Large intestine (tissue), 3 donors: Measurements from ENCODE around the gene TOMT. TPM values are rescaled to one million over a fixed set of nuclear protein-coding genes. Genes with fewer than 3 reads are reported as not detected.

Source experiments
- DNase-seq, 2 donors: peaks; one replicate each; pipeline versions ENCODE4 v3.0.0 to v3.0.0-alpha.2; 2013
- H3K27ac ChIP-seq: one replicate; pipeline ENCODE4 v1.5.1; 2013; ENCODE audit warnings: low read length
- H3K27me3 ChIP-seq: 2 replicates; pipeline ENCODE4 v1.6.1; 2013; ENCODE audit warnings: low read length; ENCODE audit not compliant: control insufficient read depth, insufficient read depth
- H3K36me3 ChIP-seq: 2 replicates; pipeline ENCODE4 v1.6.1; 2013; ENCODE audit warnings: low read length; ENCODE audit not compliant: control insufficient read depth, insufficient read depth
- H3K4me1 ChIP-seq: one replicate; pipeline ENCODE4 v1.6.1; 2013; ENCODE audit warnings: low read length; ENCODE audit not compliant: control insufficient read depth, insufficient read depth
- H3K4me3 ChIP-seq: one replicate; pipeline ENCODE4 v1.5.1; 2013; ENCODE audit warnings: low read length
- H3K9me3 ChIP-seq: one replicate; pipeline ENCODE4 v1.6.1; 2013; ENCODE audit warnings: mild to moderate bottlenecking, low read depth, low read length, moderate library complexity; ENCODE audit not compliant: control insufficient read depth
- WGBS: methylation state at CpG from one replicate; pipeline ENCODE4 v1.1.5; 2013; ENCODE audit warnings: low lambda C conversion rate; ENCODE audit not compliant: insufficient coverage; 5-methylcytosine and 5-hydroxymethylcytosine counted together
- polyA plus RNA-seq: library from polyadenylated mRNA; unstranded; fragments of 120-200 nt; gene quantifications from one replicate; pipeline ENCODE4 v1.2.1, GENCODE V29; 2013

The TOMT gene
- polyA plus RNA-seq, 1 donor = not detected

DNA sequence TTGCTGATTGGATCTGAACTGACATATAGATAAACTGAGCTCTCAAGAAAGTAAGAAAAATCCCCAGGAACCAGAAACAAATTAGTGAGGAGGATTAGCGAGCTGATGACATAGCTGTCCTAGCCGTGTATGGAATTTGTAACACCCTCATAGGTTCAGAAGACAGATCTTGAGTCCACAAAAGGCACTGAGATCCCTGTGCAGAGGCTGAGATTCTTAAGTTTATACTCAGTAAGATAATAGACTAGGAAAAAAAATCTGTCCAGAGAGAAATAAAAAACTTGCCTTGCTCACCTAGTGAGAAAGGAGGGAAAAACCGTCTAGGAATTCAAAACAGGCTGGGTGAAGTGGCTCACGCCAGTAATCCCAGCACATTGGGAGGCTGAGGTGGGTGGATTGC lies 30.0 kb upstream of the TOMT start:
- Histone ChIP-seq H3K4me3 (no peak overlapping the region), H3K4me1 (peaks cover 5% of the 10 kb centered on the region), H3K27ac (no peak overlapping the region), H3K36me3 (peaks cover 5% of the 10 kb centered on the region), H3K9me3 (no peaks in the 10 kb centered on the region), H3K27me3 (no peaks in the 10 kb centered on the region)
- no CpG with 5 or more reads among the region's 4 CpGs for WGBS
- DNase-seq = no peak

DNA sequence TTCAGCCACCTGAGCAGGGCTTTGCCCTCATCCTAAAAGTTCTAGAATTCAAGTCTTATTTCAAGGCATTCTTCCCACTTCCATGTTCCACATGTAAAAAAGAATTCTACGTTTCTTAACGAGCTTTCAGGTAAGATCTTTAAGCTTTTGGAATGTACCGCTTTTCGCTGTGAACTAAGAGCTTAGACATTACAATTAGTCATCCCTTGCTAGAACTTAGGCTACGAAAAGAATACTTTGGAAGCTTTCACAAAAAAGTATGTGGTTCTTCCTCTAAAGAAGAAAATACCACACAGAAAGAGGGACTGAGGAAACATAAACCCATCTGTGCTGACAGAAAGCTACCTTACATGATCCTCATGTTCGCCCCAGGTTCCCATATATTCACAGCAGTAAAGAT lies 27.2 kb upstream of the TOMT start:
- no peak overlapping the region for H3K27ac ChIP-seq
- WGBS = 90% methylated on average over 2 of the region's 6 CpGs
- no peak for DNase-seq
- H3K36me3 ChIP-seq = peaks cover 5% of the 10 kb centered on the region
- H3K9me3 ChIP-seq = no peaks in the 10 kb centered on the region
- peaks cover 5% of the 10 kb centered on the region for H3K4me1 ChIP-seq
- H3K27me3 ChIP-seq = no peaks in the 10 kb centered on the region
- no peak overlapping the region for H3K4me3 ChIP-seq

- peak in 1 of 2 donors; percentile 68 for DNase-seq
- H3K4me1 ChIP-seq = peaks cover 5% of the 10 kb centered on the region
- WGBS = no CpG with 5 or more reads among the region's 16 CpGs
- H3K9me3 ChIP-seq = no peaks in the 10 kb centered on the region
- peak overlapping the region; percentile 82 for H3K4me3 ChIP-seq
- H3K27ac ChIP-seq = peak overlapping the region; percentile 95
- H3K27me3 ChIP-seq = no peaks in the 10 kb centered on the region
- H3K36me3 ChIP-seq = peaks cover 3% of the 10 kb centered on the region
Measured at GRCh38 chr11:72079819-72080325, 25.9 kb upstream of the TOMT start.

DNA sequence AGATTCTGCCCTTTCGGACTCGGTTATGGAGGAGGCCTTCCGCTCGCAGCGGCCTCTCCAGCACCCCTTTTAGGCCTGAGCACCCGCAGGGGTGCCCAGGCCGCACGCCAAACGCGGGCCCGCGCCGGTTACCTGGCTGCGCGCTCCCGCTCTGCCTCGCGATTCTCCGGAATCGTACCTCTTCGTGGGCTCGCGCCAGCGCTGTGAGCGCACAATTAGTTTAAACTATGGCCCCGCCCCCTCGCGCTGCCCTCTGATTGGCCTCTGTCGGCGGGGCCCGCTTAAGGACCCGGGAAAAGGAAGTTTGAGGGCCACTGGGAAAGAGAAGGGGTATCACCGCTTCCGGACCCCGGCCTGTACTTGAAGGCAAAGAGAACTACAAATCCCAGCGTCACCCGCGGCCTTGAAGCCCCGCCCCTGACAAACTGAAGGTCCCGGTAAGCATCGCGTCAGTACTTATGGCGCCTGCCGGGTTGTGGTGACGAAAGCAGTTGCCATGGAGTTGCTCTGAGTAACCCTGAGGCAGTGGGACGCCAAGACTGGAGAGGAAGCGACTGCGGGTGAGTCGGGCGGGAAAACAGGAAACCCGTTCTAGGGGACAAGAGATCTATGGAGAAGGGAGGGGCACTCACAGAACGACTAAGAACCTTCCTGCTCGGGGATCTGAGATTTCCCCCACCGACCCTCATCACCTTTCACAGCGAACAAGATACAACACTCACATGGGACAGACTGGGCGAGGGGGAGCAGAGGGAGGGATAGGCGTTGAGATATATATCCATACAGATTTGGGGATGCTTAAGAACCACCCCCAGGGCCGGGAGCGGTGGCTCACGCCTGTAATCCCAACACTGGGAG lies 25.2 kb upstream of the TOMT start, which contains the start of the genes LRRC51 and NUMA1:
TSS of gene LRRC51 (plus strand) at position 525 of the 858 bp plus-strand sequence. CDS start 8,234 bp downstream, outside the sequence.
TSS of gene NUMA1 (minus strand) at position 217 of the 858 bp plus-strand sequence. CDS start 44,599 bp downstream, outside the sequence.
- Histone ChIP-seq H3K4me1 (peaks cover 5% of the 10 kb centered on the region), H3K4me3 (peak within 1 kb of the TSS; percentile 82), H3K27me3 (no peaks in the 10 kb centered on the region), H3K36me3 (peaks cover 3% of the 10 kb centered on the region), H3K27ac (peak within 1 kb of the TSS; percentile 95), H3K9me3 (no peaks in the 10 kb centered on the region)
- no CpG with 5 or more reads among the region's 60 CpGs for WGBS
- peak; percentile 100 for DNase-seq

GRCh38 chr11:72081184-72081644 lies 24.5 kb upstream of the TOMT start:
- peak overlapping the region; percentile 82 for H3K4me3 ChIP-seq
- no peaks in the 10 kb centered on the region for H3K27me3 ChIP-seq
- WGBS = 100% methylated on average over 4 of the region's 21 CpGs
- H3K9me3 ChIP-seq = no peaks in the 10 kb centered on the region
- H3K36me3 ChIP-seq = no peaks in the 10 kb centered on the region
- peaks cover 5% of the 10 kb centered on the region for H3K4me1 ChIP-seq
- DNase-seq = no peak
- H3K27ac ChIP-seq = peak overlapping the region; percentile 95

DNA sequence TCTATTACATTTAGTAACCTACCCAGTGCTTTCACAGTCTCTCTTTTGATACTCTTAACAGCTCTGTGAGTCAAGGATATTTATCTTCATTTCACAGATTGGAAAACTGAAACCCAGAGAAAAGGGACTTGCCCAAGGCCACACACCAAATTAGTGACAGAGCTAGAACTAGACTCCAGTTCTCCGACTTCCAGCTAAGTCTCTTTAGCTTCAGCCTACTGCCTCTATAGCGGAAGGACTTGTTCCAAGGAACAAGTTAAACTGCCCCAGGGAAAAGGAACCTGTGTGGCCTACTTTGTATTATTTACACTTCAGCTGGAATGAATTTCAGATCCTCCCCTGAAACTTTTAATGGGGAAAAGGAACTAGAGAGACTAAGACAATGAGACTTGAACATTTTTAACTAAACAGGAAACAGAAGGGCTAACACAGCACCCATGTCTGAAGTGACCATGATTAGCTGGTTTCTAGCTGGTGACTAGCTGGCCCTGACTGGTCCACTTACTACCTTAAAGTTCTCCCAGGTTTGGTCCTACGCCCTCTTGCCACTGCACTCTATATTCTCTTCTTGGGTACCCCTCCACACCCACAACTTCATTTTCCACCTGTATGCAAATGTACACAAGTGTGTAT lies 23.8 kb upstream of the TOMT start:
- Histone ChIP-seq H3K9me3 (no peaks in the 10 kb centered on the region), H3K36me3 (no peaks in the 10 kb centered on the region), H3K4me1 (peaks cover 5% of the 10 kb centered on the region), H3K27me3 (no peaks in the 10 kb centered on the region), H3K4me3 (no peak overlapping the region), H3K27ac (no peak overlapping the region)
- WGBS = 100% methylated on average over 1 of the region's 3 CpGs
- DNase-seq = no peak

DNA sequence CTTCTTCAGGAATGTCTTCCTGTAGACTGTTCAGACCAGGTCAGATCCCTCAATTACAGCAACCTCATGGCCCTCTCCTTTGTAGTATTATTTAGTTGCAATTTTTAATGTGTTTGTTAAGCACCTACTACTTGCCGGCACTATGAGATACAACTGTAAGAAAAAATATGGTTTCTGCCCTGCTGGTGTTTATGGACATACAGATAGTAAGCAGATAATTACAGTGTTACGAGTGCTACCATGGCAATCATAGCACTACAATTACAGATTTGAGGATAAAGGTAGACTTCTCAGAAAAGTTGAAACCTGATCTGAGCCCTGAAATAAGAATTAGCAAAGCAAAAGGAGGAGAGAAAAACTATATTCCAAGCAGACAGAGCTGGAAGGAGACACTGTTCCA lies 22.3 kb upstream of the TOMT start:
- peaks cover 5% of the 10 kb centered on the region for H3K4me1 ChIP-seq

DNA sequence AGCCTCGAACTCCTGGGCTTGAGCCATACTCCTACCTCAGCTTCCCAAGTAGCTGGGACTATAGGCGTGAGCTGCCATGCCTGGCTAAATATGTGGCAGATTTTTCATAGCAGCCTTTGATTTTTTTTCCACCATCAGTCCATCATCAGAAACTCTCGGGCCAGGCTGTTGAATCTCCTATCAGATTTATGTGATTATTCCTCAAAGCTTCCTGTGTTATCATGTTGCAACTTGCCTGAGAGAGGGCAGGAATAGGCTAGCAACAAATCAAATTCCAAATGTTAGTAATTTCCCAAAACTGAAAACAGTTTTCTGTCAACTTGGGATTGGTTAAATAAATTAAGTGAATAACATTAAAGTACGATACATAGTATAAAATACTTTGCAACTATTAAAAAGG lies 21.6 kb upstream of the TOMT start:
- peaks cover 12% of the 10 kb centered on the region for H3K36me3 ChIP-seq
- no peaks in the 10 kb centered on the region for H3K27me3 ChIP-seq
- H3K27ac ChIP-seq = no peak overlapping the region
- H3K9me3 ChIP-seq = no peaks in the 10 kb centered on the region
- peaks cover 5% of the 10 kb centered on the region for H3K4me1 ChIP-seq
- DNase-seq = no peak
- 85% methylated on average over 2 of the region's 4 CpGs for WGBS
- H3K4me3 ChIP-seq = no peak overlapping the region

More for the DNA sequence above, 22.3 kb upstream of the TOMT start:
- Histone ChIP-seq H3K9me3 (no peaks in the 10 kb centered on the region), H3K36me3 (peaks cover 9% of the 10 kb centered on the region), H3K4me3 (no peak overlapping the region), H3K27ac (no peak overlapping the region), H3K27me3 (no peaks in the 10 kb centered on the region)
- DNase-seq = no peak
- WGBS = 40% methylated on average over 1 of the region's 2 CpGs

- Histone ChIP-seq H3K36me3 (peaks cover 16% of the 10 kb centered on the region), H3K4me1 (peaks cover 5% of the 10 kb centered on the region), H3K27me3 (no peaks in the 10 kb centered on the region), H3K4me3 (no peak overlapping the region), H3K9me3 (no peaks in the 10 kb centered on the region), H3K27ac (no peak overlapping the region)
- DNase-seq = no peak
- no CpG with 5 or more reads among the region's 1 CpG for WGBS
Measured at GRCh38 chr11:72084965-72085364, 20.8 kb upstream of the TOMT start.

- Histone ChIP-seq H3K4me1 (peaks cover 12% of the 10 kb centered on the region), H3K27ac (no peak overlapping the region), H3K9me3 (no peaks in the 10 kb centered on the region), H3K27me3 (no peaks in the 10 kb centered on the region), H3K4me3 (no peak overlapping the region), H3K36me3 (peaks cover 20% of the 10 kb centered on the region)
- no CpG with 5 or more reads among the region's 3 CpGs for WGBS
- no peak for DNase-seq
Measured at GRCh38 chr11:72085621-72086351, 19.9 kb upstream of the TOMT start.
